Lower leg skin (tissue), 3 donors: ENCODE data around the gene MET.

Source experiments
- POLR2A ChIP-seq, 2 donors: fragments of 450-650 bp; IDR thresholded peaks; one replicate each; pipeline ENCODE4 v1.6.1; 2016 to 2017; ENCODE audit warnings: antibody characterized with exemption in 2 of 2, mild to moderate bottlenecking in 1 of 2, moderate library complexity in 1 of 2
- TF ChIP-seq, protein P1 (sequence below), 3 donors: fragments of 450-650 bp; IDR thresholded peaks; one replicate each; pipeline ENCODE4 v1.5.1; 2016; ENCODE audit warnings: antibody characterized with exemption in 3 of 3, mild to moderate bottlenecking in 3 of 3, moderate library complexity in 2 of 3

DNA sequence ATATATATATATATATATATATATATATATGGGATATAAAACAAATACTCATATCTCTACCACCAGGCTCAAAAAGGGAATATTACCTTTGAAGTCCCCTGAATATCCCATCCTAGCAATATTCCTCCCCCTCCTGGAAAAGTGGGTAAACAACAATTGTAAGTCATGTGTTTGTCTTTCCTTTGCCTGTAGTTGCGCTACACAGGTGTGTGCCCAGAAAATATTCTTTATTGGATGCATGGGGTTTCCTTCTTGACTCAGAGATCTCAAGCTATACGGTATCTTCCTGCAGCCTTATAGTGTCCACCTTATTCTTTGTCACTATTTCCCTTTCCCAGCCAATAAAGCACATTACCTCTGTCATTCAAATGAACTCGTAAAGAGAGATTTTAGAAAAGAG is 54.2 kb downstream of the MET start:
- no peak for TF ChIP-seq POLR2A (IDR thresholded peaks at IDR 0.05)
- TF ChIP-seq, protein P1, sequence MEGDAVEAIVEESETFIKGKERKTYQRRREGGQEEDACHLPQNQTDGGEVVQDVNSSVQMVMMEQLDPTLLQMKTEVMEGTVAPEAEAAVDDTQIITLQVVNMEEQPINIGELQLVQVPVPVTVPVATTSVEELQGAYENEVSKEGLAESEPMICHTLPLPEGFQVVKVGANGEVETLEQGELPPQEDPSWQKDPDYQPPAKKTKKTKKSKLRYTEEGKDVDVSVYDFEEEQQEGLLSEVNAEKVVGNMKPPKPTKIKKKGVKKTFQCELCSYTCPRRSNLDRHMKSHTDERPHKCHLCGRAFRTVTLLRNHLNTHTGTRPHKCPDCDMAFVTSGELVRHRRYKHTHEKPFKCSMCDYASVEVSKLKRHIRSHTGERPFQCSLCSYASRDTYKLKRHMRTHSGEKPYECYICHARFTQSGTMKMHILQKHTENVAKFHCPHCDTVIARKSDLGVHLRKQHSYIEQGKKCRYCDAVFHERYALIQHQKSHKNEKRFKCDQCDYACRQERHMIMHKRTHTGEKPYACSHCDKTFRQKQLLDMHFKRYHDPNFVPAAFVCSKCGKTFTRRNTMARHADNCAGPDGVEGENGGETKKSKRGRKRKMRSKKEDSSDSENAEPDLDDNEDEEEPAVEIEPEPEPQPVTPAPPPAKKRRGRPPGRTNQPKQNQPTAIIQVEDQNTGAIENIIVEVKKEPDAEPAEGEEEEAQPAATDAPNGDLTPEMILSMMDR (IDR thresholded peaks at IDR 0.05), result no peak
